Activated T-cell treated with anti-CD3 and anti-CD28 coated beads, Interleukin-2, amount 50 U/mL, for 24 hours (primary cell): Measurements from ENCODE around the gene CHM.
A peak's percentile ranks its signal among the peaks of the same experiment; 100 is the strongest.
"Not testable (repeated sequence)": the region's sequence is repeated elsewhere in the genome, so short reads cannot be mapped to it uniquely, and the experiment has no call there.

ENCODE experiments used
- DNase-seq: peaks from one replicate; pipeline ENCODE4 v3.0.0-alpha.2; 2020
- H3K27ac Mint-ChIP-seq: 2 replicates; pipeline ENCODE4 v1.8.0; 2020; ENCODE audit warnings: mild to moderate bottlenecking, mixed read lengths
- H3K27me3 Mint-ChIP-seq: 2 replicates; pipeline ENCODE4 v1.8.0; 2020; ENCODE audit warnings: mixed read lengths
- H3K36me3 Mint-ChIP-seq: 2 replicates; pipeline ENCODE4 v1.8.0; 2020; ENCODE audit warnings: low read depth, mixed read lengths
- H3K4me1 Mint-ChIP-seq: 2 replicates; pipeline ENCODE4 v1.8.0; 2020; ENCODE audit warnings: low read depth, mixed read lengths
- H3K4me3 Mint-ChIP-seq: 2 replicates; pipeline ENCODE4 v1.8.0; 2020; ENCODE audit warnings: mild to moderate bottlenecking, moderate library complexity, mixed read lengths
- H3K9me3 Mint-ChIP-seq: 2 replicates; pipeline ENCODE4 v1.8.0; 2020; ENCODE audit warnings: mixed read lengths

The CHM gene

DNA sequence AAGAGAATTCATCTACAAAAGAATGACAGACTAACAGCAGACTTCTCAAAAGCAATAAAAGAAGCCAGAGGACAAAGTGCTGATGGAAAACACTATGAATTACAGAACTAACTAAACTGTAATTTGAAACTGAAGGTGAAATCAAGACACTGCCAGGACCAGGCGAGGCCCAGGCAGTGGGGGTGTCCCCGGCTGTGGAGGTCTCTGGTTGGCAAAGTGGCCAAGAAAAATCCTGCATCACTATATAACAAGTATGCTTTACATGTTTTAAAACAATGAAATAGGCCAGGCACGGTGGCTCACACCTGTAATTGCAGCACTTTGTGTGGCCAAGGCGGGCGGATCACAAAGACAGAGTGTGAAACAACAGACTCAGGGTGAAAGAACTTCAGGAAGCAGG, 32.9 kb downstream of the CHM start:
- peaks cover 45% of the 10 kb centered on the region for H3K36me3 Mint-ChIP-seq
- H3K9me3 Mint-ChIP-seq, result peaks cover 5% of the 10 kb centered on the region
- H3K27ac Mint-ChIP-seq, result peak overlapping the region; percentile 15
- H3K27me3 Mint-ChIP-seq, result peaks cover 7% of the 10 kb centered on the region
- no peak for DNase-seq
- H3K4me1 Mint-ChIP-seq, result peaks cover 19% of the 10 kb centered on the region
- H3K4me3 Mint-ChIP-seq, result no peak overlapping the region

DNA sequence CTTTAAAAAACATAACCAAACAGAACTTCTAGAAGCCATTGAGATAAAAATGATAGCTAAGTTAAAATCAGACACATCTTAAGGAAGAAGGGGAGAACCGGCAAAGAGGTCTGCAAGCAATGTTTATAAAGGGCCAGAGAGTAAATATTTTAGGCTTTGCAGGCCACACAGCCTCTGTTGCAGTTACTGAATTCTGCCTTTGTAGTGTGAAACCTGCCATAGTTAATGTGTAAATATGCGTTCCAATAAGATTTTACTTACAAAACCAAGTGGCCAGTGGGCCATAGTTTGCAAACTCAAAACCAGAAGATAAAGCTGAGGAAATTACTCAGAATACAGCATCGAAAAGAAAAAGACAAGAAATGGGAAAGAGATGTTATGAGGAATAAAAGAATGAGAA, 33.6 kb downstream of the CHM start:
- Mint-ChIP-seq H3K4me3 (no peak overlapping the region), H3K36me3 (peaks cover 44% of the 10 kb centered on the region), H3K9me3 (peaks cover 5% of the 10 kb centered on the region), H3K4me1 (peaks cover 18% of the 10 kb centered on the region), H3K27ac (no peak overlapping the region), H3K27me3 (peaks cover 7% of the 10 kb centered on the region)
- DNase-seq, result no peak

DNA sequence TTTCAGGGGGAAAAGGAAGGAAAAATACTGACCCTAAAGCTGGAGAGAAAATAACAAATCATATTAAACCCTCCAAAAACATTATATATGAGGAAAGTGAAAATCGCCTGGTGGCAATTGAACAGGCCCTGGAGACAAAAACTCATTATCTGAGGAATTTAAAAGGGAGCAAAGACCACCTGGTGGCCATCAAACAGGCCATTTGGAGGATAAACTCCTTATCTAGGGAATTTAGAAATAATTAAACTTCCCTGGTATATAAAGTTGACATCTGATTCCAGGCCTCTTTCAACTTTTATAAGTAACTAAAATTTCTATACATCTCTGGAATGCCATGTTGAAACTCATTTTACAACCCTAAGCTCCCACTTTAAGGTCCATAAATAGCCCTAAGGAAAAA, 35.2 kb downstream of the CHM start:
- Mint-ChIP-seq H3K27ac (no peak overlapping the region), H3K27me3 (peaks cover 3% of the 10 kb centered on the region), H3K4me3 (no peak overlapping the region), H3K4me1 (peaks cover 18% of the 10 kb centered on the region), H3K9me3 (peaks cover 5% of the 10 kb centered on the region), H3K36me3 (peaks cover 40% of the 10 kb centered on the region)
- DNase-seq, result no peak

DNA sequence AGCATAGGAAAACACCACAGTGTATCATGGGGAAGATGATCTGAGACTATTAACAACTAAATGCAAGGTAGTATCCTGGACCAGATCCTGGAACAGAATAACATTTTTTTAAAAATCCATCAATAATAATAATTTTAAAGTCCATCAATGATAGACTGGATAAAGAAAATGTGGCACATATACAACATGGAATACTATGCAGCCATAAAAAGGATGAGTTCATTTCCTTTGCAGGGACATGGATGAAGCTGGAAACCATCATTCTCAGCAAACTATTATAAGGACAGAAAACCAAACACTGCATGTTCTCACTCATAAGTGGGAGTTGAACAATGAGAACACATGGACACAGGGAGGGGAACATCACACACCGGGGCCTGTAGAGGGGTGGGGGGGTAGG, 37.6 kb downstream of the CHM start:
- H3K27ac Mint-ChIP-seq, H3K27me3 Mint-ChIP-seq, DNase-seq, H3K4me3 Mint-ChIP-seq, H3K9me3 Mint-ChIP-seq: not testable (repeated sequence)
- peaks cover 28% of the 10 kb centered on the region for H3K36me3 Mint-ChIP-seq
- H3K4me1 Mint-ChIP-seq, result peaks cover 27% of the 10 kb centered on the region

DNA sequence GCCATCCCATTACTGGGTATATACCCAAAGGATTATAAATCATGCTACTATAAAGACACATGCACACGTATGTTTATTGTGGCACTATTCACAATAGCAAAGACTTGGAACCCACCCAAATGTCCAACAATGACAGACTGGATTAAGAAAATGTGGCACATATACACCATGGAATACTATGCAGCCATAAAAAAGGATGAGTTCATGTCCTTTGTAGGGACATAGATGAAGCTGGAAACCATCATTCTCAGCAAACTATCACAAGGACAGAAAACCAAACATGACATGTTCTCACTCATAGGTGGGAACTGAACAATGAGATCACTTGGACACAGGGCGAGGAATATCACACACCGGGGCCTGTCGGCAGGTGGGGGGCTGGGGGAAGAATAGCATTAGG, 39.5 kb downstream of the CHM start:
- DNase-seq, H3K9me3 Mint-ChIP-seq, H3K4me3 Mint-ChIP-seq, H3K27ac Mint-ChIP-seq, H3K27me3 Mint-ChIP-seq: not testable (repeated sequence)
- peaks cover 21% of the 10 kb centered on the region for H3K36me3 Mint-ChIP-seq
- H3K4me1 Mint-ChIP-seq, result peaks cover 36% of the 10 kb centered on the region

DNA sequence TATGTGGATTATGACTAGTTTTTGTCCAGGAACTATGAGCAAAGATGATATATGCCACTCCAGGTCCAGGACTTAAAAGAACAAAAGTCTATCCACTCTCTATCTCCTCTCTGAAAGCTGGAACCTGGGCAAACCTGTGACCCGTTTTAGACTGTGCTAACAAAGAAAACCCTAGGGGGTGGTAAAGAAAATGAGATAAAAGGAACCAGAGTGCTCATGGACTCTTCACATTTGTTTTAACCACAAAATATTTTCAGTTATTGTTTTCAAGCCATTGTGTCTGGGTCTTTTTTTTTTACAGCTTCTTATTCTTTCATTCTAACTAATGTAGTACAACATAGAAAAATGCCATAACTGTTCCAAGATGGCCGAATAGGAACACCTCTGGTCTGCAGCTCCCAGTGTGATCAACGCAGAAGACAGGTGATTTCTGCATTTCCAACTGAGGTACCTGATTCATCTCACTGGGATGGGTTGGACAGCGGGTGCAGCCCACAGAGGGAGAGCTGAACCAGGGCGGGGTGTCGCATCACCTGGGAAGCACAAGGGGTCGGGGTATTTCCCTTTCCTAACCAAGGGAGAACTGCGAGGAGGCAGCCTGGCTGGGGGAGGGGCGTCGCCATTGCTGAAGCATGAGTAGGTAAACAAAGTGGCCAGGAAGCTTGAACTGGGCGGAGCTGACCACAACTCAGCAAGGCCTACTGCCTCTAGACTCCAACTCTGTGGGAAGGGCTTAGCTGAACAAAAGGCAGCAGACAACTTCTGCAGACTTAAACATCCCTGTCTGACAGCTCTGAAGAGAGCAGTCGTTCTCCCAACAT, 45.1 kb downstream of the CHM start:
- peaks cover 2% of the 10 kb centered on the region for H3K9me3 Mint-ChIP-seq
- no peak overlapping the region for H3K27ac Mint-ChIP-seq
- no peak overlapping the region for H3K4me3 Mint-ChIP-seq
- DNase-seq, result no peak
- peaks cover 7% of the 10 kb centered on the region for H3K36me3 Mint-ChIP-seq
- no peaks in the 10 kb centered on the region for H3K27me3 Mint-ChIP-seq
- peaks cover 43% of the 10 kb centered on the region for H3K4me1 Mint-ChIP-seq

DNA sequence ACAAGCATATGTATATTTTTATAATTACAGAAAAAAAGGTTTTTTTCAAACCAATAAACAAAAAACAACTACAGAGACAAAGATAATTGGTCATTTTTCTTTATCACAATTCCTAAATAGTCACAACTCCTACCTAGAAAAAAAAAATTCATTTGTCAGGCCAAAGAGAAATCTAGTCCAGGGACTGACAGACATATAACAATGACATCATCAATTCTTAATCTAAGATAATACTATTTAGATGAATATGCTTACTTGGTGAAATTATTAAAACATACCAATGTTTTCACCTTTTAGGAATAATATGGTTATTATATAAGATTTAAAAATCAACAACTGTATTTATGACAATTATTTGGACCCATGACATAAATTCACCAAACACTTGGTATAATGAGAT, 48.4 kb downstream of the CHM start:
- no peak overlapping the region for H3K4me3 Mint-ChIP-seq
- no peaks in the 10 kb centered on the region for H3K9me3 Mint-ChIP-seq
- H3K4me1 Mint-ChIP-seq, result peaks cover 32% of the 10 kb centered on the region
- no peaks in the 10 kb centered on the region for H3K36me3 Mint-ChIP-seq
- no peak for DNase-seq
- no peak overlapping the region for H3K27ac Mint-ChIP-seq
- peaks cover 5% of the 10 kb centered on the region for H3K27me3 Mint-ChIP-seq

DNA sequence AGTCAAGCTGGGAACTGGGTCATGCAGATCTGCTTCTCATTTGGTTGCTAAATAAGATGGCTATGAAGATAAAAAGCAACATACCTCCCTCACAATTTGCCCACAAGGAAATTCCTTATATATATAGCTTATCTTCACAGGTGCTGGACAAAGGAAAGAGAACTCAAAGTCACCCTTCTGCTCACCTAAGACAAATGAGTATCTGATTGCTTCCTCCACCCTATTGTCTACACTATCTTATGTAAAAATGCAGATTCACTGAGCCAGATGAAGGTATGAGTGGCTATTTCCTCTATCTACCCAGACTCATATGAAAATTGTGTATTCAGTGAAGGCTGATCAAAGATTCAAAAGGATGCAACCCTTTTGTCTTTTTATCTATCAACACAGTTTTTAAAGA, 50.8 kb downstream of the CHM start:
- H3K36me3 Mint-ChIP-seq, result no peaks in the 10 kb centered on the region
- no peaks in the 10 kb centered on the region for H3K9me3 Mint-ChIP-seq
- no peak for DNase-seq
- peaks cover 26% of the 10 kb centered on the region for H3K4me1 Mint-ChIP-seq
- H3K4me3 Mint-ChIP-seq, result no peak overlapping the region
- peaks cover 5% of the 10 kb centered on the region for H3K27me3 Mint-ChIP-seq
- H3K27ac Mint-ChIP-seq, result no peak overlapping the region

DNA sequence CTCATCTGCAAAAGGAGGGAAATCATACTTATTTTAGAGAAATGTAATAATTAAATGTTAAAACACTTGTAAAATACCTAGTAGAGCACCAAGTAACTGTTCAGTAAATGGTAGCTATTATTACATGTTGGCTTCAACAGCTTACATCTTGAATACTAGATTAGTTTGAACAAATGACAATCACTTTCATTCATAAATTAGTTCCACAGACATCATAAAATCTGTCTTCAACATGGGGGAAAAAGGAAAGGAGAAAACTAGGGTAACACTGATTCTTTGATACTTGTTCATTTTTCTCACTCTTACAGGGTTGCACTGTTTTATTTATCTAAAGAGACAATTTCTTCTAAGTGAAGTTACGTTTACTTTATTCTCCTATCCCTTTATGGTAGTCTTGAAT, 51.7 kb downstream of the CHM start:
- H3K9me3 Mint-ChIP-seq, result no peaks in the 10 kb centered on the region
- H3K4me1 Mint-ChIP-seq, result peaks cover 28% of the 10 kb centered on the region
- no peak overlapping the region for H3K27ac Mint-ChIP-seq
- peaks cover under 1% of the 10 kb centered on the region for H3K36me3 Mint-ChIP-seq
- DNase-seq, result no peak
- H3K4me3 Mint-ChIP-seq, result no peak overlapping the region
- H3K27me3 Mint-ChIP-seq, result peaks cover 5% of the 10 kb centered on the region

DNA sequence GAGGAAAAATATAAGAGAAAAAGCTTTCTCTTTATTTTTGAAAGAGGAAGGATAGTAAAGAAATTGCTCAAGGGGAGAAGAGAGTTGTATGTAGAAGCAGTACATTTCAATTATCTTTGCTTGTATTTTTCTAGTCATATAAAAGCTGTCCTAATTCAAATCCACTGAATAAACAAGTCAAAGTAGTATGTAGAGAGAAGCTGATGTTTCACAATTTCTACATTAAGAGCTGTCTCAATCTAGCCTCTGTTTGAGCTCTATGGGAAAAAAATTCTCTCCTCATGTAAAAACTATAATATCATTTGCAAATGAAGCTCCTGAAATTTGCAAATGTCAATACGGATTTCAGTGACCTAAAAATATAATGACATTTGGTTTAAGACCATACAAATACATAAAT, 52.6 kb downstream of the CHM start:
- Mint-ChIP-seq H3K27ac (no peak overlapping the region), H3K27me3 (peaks cover 5% of the 10 kb centered on the region), H3K36me3 (peaks cover 5% of the 10 kb centered on the region), H3K9me3 (no peaks in the 10 kb centered on the region), H3K4me1 (peaks cover 28% of the 10 kb centered on the region), H3K4me3 (no peak overlapping the region)
- DNase-seq, result no peak

DNA sequence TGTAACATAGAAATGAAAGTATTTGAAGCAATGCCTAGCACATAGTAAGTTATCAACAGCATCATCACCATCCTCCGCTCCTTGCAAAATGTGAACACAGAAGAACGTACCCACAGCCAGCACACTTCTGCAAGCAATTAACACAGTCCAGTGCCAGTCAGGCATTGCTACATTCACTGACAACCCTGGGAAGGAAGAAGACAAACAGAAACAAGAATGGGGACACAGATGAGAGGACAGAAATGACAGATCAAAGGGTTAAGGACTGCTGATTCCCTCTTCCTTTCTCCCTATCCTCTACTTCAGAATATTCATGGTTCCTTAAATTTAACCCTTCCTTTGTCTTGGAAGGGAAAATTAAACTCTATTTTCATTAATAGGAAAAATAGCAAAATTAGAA, 53.1 kb downstream of the CHM start:
- Mint-ChIP-seq H3K9me3 (no peaks in the 10 kb centered on the region), H3K4me3 (no peak overlapping the region), H3K36me3 (peaks cover 6% of the 10 kb centered on the region), H3K27me3 (peaks cover 5% of the 10 kb centered on the region), H3K4me1 (peaks cover 28% of the 10 kb centered on the region), H3K27ac (no peak overlapping the region)
- DNase-seq, result no peak

DNA sequence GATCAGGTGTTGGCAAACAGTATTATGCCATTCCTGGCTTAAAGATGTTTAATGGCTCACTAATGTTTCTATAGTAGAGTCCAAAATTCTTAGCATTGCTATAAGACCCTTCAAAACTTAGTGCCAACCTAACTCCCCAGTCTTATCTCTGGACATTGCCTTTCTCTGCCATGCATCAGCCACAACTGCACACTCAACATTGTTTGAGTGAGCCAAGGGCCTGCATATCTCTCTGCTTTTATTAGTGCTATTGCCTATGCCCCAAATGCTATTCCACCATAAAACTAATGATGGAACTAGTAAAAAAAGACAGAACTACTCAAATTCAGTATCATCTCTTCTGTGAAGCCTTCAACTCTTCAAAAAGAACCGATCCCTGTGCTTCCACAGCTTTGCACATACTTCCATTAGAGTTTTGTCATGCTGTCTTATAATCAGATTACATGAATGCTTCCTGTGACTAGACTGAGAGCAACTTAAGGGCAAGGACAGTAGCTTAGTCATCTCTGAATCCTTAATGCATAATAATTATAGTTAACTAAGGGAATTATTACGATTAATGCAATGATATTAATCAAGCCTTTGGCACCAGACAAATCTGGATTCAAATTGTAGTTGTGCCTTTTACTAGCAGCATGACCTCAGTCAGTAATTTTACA, 53.7 kb downstream of the CHM start:
- Mint-ChIP-seq H3K4me1 (peaks cover 29% of the 10 kb centered on the region), H3K27ac (no peak overlapping the region), H3K36me3 (peaks cover 8% of the 10 kb centered on the region), H3K27me3 (peaks cover 5% of the 10 kb centered on the region), H3K9me3 (no peaks in the 10 kb centered on the region), H3K4me3 (no peak overlapping the region)
- no peak for DNase-seq

DNA sequence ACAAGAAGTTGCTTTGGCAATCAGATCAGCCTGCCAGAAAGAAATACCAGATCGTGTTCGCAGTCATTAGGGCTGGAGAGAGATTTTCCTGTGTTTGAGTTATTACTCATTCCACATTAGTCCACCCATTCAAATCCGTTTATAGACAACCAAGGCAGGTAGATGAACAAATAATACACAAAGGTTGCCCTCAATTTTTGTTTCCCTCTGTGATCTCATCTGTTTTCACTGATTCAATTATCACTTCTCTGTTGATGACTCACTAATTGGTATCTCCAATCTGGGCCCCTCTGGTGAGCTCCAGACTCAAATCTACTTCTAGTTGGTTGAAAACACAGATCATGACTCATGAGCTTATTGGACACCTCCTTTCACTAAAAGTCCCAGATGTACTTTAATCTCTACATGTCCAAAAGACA, 54.5 kb downstream of the CHM start:
- Mint-ChIP-seq H3K9me3 (peaks cover 4% of the 10 kb centered on the region), H3K4me1 (peaks cover 36% of the 10 kb centered on the region), H3K27ac (no peak overlapping the region), H3K27me3 (peaks cover 5% of the 10 kb centered on the region), H3K4me3 (no peak overlapping the region), H3K36me3 (peaks cover 8% of the 10 kb centered on the region)
- no peak for DNase-seq

DNA sequence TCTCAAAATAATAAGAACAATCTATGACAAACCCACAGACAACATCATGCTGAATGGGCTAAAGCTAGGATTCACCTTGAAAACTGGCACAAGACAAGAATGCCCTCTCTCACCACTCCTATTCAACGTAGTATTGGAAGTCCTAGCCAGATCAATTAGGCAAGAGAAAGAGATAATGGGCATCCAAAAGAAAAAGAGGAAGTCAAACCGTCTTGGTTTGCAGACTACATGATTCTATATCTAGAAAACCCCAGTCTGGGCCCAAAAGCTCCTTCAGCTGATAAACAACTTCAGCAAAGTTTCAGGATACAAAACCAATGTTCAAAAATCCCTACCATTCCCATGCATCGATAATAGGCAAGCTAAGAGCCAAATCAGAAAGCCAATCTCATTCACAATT, 59.0 kb downstream of the CHM start:
- no peak overlapping the region for H3K27ac Mint-ChIP-seq
- peaks cover 20% of the 10 kb centered on the region for H3K4me1 Mint-ChIP-seq
- DNase-seq, result no peak
- no peak overlapping the region for H3K4me3 Mint-ChIP-seq
- peaks cover 23% of the 10 kb centered on the region for H3K36me3 Mint-ChIP-seq
- H3K9me3 Mint-ChIP-seq, result peaks cover 4% of the 10 kb centered on the region
- no peaks in the 10 kb centered on the region for H3K27me3 Mint-ChIP-seq

DNA sequence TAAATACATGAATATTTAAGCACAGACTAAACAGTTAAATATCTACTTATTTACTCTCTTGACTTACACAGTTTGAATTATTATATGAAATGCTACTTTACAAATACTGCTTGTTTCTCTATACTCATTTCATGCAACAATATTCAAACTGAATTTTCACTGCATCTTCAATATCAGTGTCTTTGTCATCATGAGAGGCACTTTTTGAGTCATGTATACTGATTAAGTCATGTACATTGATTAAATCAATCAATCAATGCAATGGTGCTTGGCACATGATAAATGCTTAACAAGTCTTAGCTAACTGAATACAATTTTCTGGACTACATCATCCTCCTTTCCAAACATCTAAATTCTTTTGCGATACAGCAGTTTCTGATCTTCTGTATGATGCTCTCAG, 67.1 kb downstream of the CHM start:
- H3K27me3 Mint-ChIP-seq, result no peaks in the 10 kb centered on the region
- H3K36me3 Mint-ChIP-seq, result peaks cover 49% of the 10 kb centered on the region
- no peak overlapping the region for H3K4me3 Mint-ChIP-seq
- DNase-seq, result no peak
- peaks cover 3% of the 10 kb centered on the region for H3K4me1 Mint-ChIP-seq
- no peak overlapping the region for H3K27ac Mint-ChIP-seq
- no peaks in the 10 kb centered on the region for H3K9me3 Mint-ChIP-seq
